Stimulated activated CD8-positive, alpha-beta memory T cell treated with anti-CD3 and anti-CD28 coated beads, Interleukin-2, amount 100 ng/mL, for 48 hours (primary cell): Measurements from ENCODE around the gene HMX2.
"Not testable (repeated sequence)": the region's sequence is repeated elsewhere in the genome, so short reads cannot be mapped to it uniquely, and the experiment has no call there.

Source experiments
- DNase-seq, 2 donors: peaks; one replicate each; pipeline ENCODE4 v3.0.0-alpha.2; 2020; ENCODE audit warnings: low read depth in 2 of 2

Gene HMX2

DNA sequence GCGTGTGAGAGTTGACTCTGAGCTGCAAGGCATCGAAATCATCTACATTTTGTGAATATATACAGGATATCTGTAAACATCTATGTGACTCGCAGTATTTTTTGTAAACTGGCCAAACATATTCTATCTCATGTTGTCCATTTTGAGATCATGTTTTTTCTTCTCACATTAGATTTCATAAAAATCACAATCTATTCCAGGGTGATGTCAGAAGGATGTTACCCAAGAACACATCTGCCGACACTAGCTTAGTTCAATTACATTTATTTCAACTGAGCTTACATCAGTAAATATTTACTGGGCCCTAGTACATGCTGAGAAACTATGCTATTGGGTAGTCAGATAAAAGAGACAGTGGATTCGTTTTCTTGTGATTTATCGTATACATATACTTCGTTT lies 3.8 kb downstream of the HMX2 start:
- DNase-seq: no peak

DNA sequence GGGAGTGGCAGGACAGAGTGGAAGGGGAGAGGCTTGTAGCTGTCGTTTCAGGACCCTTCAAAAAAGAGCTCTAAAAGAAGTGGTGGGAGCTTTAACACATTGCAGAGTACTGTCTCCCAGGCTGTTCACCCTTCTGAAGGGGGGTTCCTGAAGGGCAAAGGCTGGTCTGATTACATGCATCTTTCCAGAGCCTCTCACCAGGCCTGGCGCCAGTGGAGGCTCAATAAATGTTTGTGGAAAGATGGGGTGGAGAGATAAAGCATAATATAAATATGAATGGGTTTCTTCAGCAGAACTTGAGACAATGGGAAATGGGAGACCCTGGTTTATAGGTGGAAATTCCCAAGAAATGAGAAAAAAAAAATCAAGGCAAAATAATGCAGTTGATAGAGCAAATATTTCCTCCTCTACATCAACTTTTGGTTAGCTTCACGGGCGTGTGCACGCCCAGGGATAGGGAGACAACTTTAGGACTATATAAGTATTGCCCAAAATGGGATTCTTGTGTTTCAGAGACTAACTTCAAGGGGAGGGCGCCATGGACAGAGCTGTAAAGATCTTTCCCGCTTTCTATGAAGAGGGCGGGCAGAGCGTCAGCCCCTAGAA lies 5.7 kb downstream of the HMX2 start:
- no peak for DNase-seq

DNA sequence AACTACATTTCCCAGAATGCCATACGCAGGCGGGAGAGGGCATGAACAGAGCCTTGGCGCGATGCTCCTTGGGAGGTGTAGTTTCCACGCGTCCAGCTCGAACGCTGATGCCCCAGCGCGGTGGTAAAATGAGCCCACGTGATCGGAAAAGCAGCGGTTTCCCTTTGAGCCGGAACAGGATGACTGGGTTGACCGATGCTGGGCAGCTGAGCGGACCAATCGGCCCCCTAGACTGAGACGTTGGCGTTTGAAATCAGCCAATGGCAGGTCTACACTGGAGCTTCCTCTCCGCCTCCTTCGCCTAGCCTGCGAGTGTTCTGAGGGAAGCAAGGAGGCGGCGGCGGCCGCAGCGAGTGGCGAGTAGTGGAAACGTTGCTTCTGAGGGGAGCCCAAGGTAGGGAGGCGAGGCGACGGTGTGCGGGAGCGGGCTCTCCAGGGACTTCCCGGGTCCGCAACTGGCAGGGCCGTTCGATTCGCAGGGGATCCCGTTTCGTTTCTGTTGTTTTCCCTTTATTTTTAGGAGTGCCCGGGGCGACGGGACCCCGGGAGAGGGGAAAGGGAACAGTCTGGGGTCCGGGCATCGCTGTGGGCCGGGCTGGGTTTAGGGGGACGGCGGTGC lies 6.3 kb downstream of the HMX2 start, which contains the start of gene BUB3:
Gene BUB3, plus strand, starts transcription at position 311 of the 619 bp plus-strand sequence. CDS start 516 bp downstream, outside the sequence.
- DNase-seq: peak; percentile 85 to 91

DNA sequence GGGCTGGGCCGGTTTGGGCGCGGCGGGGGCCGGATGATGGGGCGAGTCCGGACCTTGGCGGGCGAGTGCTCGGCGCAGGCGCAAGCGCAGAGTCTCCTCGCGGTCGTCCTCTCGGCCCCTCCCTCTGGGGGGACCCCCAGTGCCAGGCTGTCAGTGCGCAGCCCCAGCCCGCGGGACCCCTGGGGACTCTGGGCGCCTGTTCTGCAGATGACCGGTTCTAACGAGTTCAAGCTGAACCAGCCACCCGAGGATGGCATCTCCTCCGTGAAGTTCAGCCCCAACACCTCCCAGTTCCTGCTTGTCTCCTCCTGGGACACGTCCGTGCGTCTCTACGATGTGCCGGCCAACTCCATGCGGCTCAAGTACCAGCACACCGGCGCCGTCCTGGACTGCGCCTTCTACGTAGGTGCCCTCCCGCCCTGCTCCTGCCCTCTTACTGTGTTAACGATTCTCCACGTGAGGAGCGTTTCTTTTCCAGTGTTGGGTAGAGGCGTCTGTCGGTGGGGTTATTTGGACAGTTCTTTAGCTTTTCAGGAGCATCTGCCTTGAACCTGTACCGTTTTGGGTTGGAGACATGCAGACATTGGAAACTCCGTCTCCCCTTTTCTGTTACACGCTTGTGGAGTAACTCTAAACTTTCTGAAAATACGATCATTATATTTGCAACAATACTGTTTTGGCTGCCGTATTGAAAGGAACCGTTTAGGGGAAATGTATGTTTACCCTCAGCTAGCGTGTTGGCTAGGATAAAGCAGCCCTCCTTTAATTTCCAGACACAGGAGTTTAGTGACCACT lies 7.0 kb downstream of the HMX2 start:
- DNase-seq: no peak

DNA sequence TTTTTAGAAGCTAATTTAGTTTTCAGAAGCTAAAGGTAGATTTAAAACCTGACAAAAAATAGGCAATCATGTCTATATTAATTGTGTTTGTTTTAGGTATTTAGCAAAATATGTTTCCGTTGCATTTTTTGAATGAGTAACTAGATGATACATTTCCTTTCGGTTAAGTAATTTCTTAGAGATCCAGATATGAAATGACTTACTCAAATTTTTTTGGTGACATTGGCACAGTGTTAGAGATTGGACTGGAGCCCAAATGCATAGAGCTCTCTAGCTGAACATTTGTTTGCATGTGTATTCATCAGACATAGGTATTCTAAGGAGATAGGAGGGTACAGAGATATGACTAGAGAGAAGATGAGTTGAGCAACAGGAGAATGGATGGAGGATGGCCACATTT lies 8.1 kb downstream of the HMX2 start:
- no peak for DNase-seq

DNA sequence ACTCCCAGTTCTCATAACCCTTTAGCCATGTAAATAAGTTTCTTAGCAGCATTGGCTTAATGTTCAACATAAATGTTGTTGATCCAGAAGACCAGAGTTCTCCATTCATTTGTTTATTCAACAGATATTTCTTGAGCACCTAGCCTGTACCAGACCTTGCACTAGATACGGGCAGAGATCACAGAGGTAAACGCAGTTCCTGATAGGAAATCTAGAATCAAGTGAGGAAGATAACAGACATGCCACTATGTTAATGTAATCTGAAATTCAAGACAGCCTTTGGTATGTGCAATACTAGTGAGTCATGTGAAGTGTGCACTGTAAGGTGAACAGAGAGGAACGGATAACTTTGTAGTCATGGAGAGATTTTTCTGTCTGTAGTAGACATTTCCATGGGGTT lies 9.3 kb downstream of the HMX2 start:
- no peak for DNase-seq

DNA sequence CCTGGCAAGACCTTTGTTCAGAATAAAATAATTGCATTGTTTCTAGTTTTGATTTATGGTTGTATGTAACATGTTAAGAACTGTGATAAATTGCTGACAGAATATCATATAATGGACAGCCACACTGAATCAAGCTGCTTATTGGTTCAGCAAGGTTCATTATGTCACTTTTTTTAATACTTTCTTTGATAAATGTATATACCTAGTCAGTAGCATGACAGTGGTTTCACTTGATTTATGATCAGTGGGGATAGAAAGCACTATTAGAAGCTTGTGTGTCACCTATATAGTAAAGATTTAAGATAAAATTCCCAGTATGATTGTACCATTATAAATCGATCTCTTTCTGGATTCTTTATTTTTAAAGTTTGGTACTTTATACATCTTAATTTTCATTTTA lies 10.7 kb downstream of the HMX2 start:
- DNase-seq: no peak

DNA sequence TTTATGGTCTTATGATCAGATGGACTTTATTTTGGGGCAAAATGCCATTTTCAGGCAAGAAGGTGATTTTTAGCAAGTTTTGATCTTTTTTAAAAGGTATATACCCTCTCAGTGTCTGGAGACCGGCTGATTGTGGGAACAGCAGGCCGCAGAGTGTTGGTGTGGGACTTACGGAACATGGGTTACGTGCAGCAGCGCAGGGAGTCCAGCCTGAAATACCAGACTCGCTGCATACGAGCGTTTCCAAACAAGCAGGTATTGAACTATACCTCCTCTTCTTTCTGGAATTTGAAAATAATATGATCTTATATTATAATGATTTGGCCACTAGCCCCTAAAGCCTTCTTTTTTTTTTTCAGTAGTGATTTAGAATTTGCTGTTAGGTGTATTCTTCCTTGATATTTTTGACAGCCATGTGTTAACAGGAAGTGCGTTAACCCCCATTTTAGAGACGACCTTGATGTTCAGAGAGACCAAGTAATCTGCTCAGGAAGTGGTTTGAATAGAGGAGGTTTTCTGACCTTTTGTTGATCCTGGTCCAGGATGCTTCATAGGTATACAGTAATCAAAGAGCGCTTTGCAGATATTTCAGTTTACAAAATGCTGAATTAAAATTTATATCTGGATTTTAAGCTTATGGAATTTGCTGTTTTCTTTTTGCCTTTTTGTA lies 12.5 kb downstream of the HMX2 start:
- no peak for DNase-seq

DNA sequence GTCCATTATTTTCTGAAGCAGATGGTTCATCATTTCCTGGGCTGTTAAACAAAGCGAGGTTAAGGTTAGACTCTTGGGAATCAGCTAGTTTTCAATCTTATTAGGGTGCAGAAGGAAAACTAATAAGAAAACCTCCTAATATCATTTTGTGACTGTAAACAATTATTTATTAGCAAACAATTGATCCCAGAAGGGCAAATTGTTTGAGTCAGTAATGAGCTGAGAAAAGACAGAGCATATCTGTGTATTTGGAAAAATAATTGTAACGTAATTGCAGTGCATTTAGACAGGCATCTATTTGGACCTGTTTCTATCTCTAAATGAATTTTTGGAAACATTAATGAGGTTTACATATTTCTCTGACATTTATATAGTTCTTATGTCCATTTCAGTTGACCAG lies 16.4 kb downstream of the HMX2 start:
- no peak for DNase-seq

DNA sequence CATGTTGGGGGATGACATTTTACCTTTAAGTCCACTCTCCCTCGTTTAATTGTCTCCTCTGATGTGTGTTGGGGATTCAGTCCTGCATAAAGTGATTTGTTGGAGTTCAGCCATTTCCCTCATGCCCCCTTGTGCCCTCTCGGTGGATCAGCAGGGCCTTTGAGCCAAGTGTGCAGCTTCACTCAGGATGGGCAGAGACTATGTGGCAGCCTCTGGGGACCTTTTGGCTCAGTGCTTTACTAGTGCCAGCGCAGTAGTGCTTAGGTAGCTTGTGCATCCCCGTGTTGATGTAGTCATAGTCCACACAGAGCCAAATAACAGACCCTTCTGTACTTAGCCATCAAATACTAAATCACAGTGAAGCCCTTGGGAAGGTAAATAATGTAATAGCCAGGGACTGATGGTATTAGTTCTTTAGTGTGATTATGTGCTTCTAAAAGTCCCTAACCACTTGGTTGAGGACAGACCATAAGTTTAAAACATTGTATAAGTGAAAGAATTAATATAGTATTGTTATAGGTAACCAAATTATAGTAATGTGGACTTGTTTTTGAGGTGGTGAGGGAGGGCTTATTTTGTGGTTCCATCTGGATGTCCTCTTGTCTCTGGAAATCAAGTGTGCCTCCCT lies 17.6 kb downstream of the HMX2 start:
- DNase-seq: no peak

DNA sequence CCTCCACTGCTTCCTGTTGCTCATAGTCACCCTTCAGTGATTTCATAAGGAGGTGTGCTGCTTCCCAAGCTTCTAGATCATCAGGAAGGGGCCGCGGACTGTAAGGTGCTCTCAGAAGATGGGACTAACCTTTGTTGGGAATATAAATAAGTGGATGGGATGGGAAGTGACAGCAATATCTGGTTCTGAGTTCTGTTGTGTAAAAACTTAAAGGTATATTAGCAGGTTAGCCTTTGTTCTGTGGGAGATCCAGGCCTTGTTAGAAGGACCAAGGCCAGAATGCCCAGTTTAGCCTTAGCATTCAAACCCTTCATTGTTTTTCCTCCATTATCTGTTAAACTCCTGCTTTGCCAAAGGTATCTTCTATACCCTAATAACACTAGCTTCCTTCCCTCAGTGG lies 18.7 kb downstream of the HMX2 start:
- no peak for DNase-seq

DNA sequence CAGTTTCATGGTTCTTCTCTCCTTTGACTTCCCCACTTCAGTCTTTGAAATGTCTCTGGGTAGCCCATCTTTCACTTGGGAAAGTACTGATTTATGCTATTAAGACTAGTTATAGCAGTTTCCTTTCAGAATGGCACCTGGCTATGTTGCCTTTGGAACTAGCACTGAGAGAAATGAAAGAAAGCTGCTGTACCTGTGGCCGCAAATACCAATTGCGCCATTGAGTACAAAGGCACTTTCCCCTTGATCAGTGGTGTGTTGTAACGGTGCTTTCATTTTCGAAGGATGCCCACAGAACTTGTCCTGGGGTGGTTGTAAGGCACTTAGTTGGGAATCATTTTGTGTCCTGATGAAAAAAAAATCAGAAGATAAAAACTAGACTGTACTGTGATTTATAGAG lies 23.0 kb downstream of the HMX2 start:
- no peak for DNase-seq

DNA sequence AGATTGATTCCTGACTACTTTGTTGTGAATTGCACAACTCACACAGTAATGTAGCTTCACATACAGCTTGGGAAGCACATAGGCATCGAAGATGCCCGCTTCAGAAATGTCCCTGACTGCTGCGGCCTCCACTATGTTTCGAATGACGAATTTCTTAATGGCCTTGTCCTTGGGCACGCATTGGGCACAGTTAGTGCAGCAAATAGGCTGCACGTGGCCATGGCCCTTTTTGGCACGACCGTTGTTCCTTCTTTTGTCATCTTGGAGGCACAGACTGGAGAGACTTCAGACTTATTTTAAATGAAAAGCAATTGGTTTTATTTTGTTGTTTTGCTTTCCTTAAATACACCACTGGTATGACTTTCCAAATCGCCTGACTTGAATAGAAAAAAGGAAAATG lies 23.7 kb downstream of the HMX2 start:
- not testable (repeated sequence) for DNase-seq

DNA sequence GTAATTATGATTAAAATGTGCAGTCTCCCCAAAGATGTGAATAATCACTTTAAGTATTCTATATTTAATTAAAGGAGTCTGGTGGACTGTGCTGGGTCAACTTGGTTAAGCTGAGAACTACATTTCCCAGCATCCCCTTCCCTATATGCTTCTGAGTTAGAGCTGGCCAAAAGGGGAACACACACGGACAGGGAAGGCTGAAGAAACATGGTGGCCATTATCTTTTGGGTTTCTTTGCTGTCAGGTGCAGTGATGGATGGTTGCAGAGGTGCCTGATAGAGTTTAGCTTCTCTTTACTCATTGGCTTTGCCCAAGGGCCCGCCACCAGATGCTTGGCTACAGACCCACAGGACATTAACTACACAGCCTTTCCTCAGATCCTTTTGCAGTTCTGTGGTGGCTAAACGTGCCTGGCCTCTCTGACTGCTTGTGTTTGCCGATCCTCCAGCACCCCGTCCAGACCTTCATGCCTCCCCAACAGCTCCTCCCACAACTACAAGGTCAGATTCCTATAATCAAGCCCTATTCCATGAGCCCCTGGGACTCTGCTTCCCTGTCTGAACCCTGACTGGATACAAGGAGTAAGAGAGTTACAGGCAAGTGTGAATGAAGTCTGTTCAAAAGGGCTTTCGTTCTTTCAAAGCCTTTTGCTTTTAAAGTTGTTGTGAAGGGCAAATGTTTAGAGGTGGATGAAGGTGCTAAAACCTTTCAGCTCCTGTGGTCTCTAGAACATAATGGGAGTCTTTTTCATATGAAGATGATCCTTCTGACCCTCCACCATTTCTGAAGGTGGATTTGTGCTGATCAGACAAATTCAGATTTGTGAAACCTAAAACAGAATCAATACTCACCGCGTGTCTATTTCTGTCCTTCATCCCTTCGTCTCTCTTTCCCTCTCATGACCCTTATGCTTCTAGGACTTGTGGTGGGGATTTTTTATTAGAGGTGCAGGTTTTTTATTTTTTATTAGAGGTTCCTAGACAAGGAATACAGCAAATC lies 27.8 kb downstream of the HMX2 start:
- no peak for DNase-seq

DNA sequence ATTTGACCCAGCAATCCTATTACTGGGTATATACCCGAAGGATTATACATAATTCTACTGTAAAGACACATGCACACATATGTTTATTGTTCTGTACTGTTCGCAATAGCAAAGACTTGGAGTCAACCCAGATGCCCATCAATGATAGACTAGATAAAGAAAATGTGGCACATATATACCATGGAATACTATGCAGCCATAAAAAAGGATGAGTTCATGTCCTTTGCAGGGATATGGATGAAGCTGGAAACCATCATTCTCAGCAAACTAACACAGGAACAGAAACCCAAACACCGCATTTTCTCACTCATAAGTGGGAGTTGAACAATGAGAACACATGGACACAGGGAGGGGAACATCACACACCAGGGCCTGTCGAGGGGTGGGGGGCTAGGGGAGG lies 30.5 kb downstream of the HMX2 start:
- DNase-seq: not testable (repeated sequence)

DNA sequence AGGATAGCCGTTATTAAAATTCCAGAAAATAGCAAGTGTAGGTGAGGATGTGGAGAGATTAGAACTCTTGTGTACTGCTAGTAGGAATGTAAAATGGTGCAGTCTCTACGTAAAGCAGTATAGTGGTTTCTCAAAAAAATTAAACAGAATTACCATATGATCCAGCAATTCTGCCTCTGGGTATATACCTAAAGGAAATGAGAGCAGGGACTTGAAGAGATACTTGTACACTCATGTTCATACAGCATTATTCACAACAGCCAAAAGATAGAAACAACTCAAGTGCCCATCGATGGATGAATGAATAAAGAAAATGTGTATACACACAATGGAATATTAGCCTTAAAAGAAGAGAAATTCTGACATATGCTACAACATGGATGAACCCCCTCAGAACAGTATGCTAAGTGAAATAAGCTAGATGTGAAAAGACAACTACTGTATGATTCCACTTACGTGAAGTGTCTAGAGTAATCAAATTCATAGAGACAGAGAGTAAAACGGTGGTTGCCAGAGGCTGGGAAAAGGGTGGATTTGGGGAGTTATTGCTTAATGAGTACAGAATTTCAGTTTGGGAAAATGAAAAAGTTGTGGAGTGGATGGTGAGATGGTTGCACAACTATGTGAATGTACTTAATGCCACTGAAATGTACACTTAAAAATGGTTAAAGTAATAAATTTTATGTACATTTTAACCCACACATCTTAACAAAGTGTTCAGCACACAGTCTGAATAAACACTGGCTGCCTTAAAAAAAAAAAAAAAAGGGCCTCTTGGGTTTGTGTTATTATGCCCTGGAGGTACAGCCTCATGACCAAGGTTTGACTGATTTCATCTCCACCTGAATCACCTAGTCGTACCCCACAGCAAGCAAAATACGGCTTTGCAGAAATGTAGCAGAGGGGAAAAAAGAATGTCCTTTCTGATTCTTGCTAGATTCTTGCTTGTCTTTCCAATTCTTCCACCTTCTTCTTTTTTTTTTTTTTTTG lies 32.5 kb downstream of the HMX2 start:
- no peak for DNase-seq

DNA sequence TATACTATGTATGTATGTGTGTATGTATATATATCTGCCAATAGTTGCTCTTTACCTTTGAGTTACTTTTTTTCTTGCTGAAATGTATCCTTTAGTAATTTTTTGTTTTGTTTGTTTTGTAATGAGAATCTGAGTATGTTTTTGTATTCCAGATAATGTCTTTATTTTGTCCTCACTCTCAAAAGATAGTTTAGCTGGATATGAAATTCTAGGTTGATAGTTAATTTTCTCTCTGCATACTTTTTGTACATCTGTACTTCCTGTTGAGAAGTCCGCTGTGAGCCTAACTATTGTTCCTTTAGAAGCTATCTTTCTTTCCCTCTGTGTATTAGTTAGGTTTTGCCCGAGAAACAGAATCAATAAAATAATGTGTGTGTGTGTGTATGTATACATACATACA lies 35.8 kb downstream of the HMX2 start:
- no peak for DNase-seq

DNA sequence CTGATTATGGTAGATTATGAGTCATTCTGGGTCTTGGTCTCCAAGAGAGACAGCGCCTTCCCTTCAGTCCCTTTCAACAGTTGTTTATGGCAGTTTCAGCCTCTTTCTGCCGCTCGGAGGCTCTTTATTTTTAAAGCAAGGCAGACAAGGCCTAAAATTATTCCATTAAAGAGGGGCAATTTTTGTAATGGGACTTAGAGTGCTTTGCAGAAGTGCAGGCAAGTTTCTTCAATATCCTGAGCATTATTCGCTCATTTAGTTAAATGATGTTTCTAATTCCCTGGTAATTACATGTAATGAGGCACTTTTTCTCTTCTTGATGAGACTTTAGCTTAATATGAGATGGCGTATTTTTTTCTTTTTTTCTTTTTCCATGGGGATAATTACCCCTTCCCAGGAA lies 39.8 kb downstream of the HMX2 start:
- DNase-seq: no peak

DNA sequence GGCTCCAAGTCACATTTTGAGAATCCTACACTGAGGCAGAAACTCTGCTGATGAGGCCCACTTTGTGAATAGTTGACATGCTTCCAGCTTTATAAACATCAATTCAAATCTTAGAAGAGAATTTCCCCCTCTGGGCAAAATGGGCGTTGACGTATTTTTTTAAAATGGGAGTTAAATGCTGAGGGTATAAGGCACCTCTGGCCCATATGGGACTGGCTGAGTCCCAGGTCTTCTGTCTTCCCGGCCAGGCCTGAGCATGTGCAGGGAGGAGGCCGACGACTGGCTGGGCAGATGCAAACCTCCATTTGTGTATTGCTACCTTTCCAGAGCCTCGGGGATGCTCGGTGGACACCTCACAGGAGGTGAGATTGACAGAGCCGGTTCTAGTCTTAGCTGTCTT lies 44.0 kb downstream of the HMX2 start:
- no peak for DNase-seq

DNA sequence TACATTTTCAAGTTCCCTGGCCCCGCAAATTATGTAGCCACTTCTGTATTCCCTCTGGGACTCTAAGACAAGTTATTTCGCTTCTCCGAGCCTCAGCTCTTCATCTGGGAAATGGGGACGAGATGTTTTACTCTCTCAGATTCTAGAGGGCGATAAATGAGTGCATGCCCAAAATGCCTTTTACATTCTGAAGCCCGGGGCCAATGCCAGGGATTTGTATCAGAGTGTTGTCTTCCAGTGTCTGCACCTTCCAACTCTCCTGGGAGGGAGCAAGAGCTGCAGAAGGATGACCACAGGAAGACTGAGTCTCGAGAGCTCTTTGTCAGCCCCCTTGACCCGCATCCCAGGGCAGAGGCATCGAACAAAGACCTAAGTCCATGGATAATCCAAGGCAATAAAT lies 46.1 kb downstream of the HMX2 start:
- no peak for DNase-seq
